Right renal cortex interstitium (tissue), 3 donors: ENCODE results near the gene CEACAM7. TPM values are rescaled to one million over a fixed set of nuclear protein-coding genes. Genes with fewer than 3 reads are reported as not detected.
A peak's percentile ranks its signal among the peaks of the same experiment; 100 is the strongest.
"Not testable (repeated sequence)": the region's sequence is repeated elsewhere in the genome, so short reads cannot be mapped to it uniquely, and the experiment has no call there.

ENCODE experiments used
- DNase-seq, 3 donors: peaks; one replicate each; pipeline ENCODE4 v3.0.0-alpha.2; 2013; ENCODE audit warnings: low read depth in 3 of 3, low spot score in 2 of 3
- polyA plus RNA-seq, 3 donors: library from polyadenylated mRNA; unstranded; fragments of 120-200 nt; gene quantifications; one replicate each; pipeline ENCODE4 v1.2.1, GENCODE V29; 2013; ENCODE audit not compliant: insufficient read length in 3 of 3

The CEACAM7 gene
- polyA plus RNA-seq, 3 donors, result not detected

- DNase-seq, result no peak
Measured at GRCh38 chr19:41657157-41657556, 30.9 kb downstream of the CEACAM7 start.

- not testable (repeated sequence) for DNase-seq
Measured at GRCh38 chr19:41656756-41657155, 31.3 kb downstream of the CEACAM7 start.

GRCh38 chr19:41652250-41652649, 35.8 kb downstream of the CEACAM7 start:
- no peak for DNase-seq

GRCh38 chr19:41649827-41650226, 38.2 kb downstream of the CEACAM7 start:
- DNase-seq, result no peak

GRCh38 chr19:41646589-41647204, 41.4 kb downstream of the CEACAM7 start:
- DNase-seq, result no peak

- peak in 1 of 3 donors; percentile 10 for DNase-seq
Measured at GRCh38 chr19:41641879-41642485, 46.1 kb downstream of the CEACAM7 start.

GRCh38 chr19:41638641-41639081, 49.4 kb downstream of the CEACAM7 start:
- DNase-seq, result no peak

- no peak for DNase-seq
Measured at GRCh38 chr19:41637484-41637883, 50.6 kb downstream of the CEACAM7 start.

- DNase-seq, result no peak
Measured at GRCh38 chr19:41627966-41628675, 59.9 kb downstream of the CEACAM7 start.

- DNase-seq, result no peak
Measured at GRCh38 chr19:41626877-41627276, 61.2 kb downstream of the CEACAM7 start, which contains the start of gene CEACAM4. Gene CEACAM4 (minus strand): TSS chr19:41627074. CDS start chr19:41626963, 111 bp downstream.

- DNase-seq, result no peak
Measured at GRCh38 chr19:41626278-41626677, 61.8 kb downstream of the CEACAM7 start.

- no peak for DNase-seq
Measured at GRCh38 chr19:41624937-41625336, 63.1 kb downstream of the CEACAM7 start.

- no peak for DNase-seq
Measured at GRCh38 chr19:41624515-41624914, 63.6 kb downstream of the CEACAM7 start.

- no peak for DNase-seq
Measured at GRCh38 chr19:41623360-41623759, 64.7 kb downstream of the CEACAM7 start.

Other genes starting within 250 kb of the CEACAM7 start
- gene DMAC2, start 248.4 kb downstream of the CEACAM7 start, polyA plus RNA-seq, result 10 to 100 TPM; 60.1 to 67.4 (median 61.4) TPM
- gene ERICH4, start 245.1 kb downstream of the CEACAM7 start, polyA plus RNA-seq, result 1 to 10 TPM; 2.8 to 6.5 (median 6.3) TPM
- 1 to 10 TPM in 2 of 3 donors, under 1 TPM in 1; 0.86 to 1.6 (median 1.6) TPM for gene CEACAM21, start 112.1 kb downstream of the CEACAM7 start, polyA plus RNA-seq
- gene CEACAM4, start 61.2 kb downstream of the CEACAM7 start, polyA plus RNA-seq, result under 1 TPM in 1 of 3 donors, not detected in 2; 0.16 TPM
- gene CEACAM5, start 20.4 kb upstream of the CEACAM7 start, polyA plus RNA-seq, result under 1 TPM in 2 of 3 donors, not detected in 1; 0.08 to 0.65 TPM
- under 1 TPM; 0.08 to 0.24 (median 0.10) TPM for gene CEACAM6, start 67.3 kb upstream of the CEACAM7 start, polyA plus RNA-seq
- gene CEACAM3, start 108.3 kb upstream of the CEACAM7 start, polyA plus RNA-seq, result not detected
- gene LYPD4, start 156.4 kb upstream of the CEACAM7 start, polyA plus RNA-seq, result not detected
- gene DMRTC2, start 156.8 kb upstream of the CEACAM7 start, polyA plus RNA-seq, result not detected
- 1,000 to 10,000 TPM; 1,197 to 1,314 (median 1,210) TPM for gene RPS19, start 172.0 kb upstream of the CEACAM7 start, polyA plus RNA-seq
- under 1 TPM; 0.61 to 0.87 (median 0.71) TPM for gene CD79A, start 189.0 kb upstream of the CEACAM7 start, polyA plus RNA-seq
- 10 to 100 TPM; 29.8 to 32.8 (median 30.4) TPM for gene ARHGEF1, start 194.9 kb upstream of the CEACAM7 start, polyA plus RNA-seq
- gene ERFL, start 240.2 kb upstream of the CEACAM7 start, polyA plus RNA-seq, result under 1 TPM; 0.06 to 0.07 (median 0.06) TPM